HG02943 (cell line): Measurements from ENCODE around the gene GLOD4.
A peak's percentile ranks its signal among the peaks of the same experiment; 100 is the strongest.
"Not testable (repeated sequence)": the region's sequence is repeated elsewhere in the genome, so short reads cannot be mapped to it uniquely, and the experiment has no call there.

ENCODE experiments used
- ATAC-seq: cut with Tn5 transposase; IDR thresholded peaks from one replicate; pipeline ENCODE4 v1.9.1; 2021; ENCODE audit warnings: mild to moderate bottlenecking, low read depth, moderate library complexity; ENCODE audit not compliant: unreplicated experiment

GLOD4 gene

DNA sequence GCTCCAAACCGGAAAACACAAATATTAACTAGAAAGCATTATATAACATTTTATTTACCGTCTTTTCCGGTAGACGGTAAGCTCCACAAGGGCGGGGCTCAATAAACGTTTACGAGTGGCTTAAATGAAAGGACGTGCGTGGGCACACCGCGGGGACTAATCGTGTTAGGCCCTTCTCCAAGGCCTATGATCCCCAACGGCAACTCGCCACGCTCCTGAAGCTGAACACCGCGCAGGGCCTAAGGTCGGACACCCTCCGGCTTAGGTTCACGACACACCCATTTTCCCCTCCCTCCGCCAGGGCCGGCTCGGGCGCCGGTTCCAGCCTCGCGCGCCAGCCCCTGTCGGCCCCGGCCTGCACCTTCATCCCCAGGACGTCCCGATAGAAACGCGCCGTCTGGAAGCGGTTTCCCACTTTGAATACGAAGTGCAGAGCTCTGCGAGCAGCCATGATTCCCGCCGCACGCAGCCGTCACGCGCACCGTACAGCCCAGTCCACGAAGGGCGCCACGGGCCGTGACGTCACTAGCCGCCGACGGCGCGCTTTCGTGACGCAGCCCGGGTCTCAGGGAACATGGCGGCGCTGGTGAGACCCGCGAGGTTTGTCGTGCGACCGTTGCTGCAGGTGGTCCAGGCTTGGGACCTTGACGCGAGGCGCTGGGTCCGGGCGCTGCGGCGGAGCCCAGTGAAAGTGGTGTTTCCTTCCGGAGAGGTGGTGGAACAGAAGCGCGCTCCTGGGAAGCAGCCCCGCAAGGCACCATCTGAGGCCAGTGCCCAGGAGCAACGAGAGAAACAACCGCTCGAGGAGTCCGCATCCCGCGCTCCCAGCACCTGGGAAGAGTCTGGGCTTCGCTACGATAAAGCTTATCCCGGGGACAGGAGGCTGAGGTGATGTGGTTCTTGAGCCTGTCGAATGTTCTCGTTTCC is at the start of gene GLOD4, which contains the start of gene MRM3:
Gene GLOD4, minus strand, starts transcription at position 476 of the 927 bp plus-strand sequence. Its CDS starts 25 bp downstream, at position 451.
Gene MRM3, plus strand, starts transcription at position 549 of the 927 bp plus-strand sequence. Its CDS starts 26 bp downstream, at position 575.
- peak; percentile 78 for ATAC-seq

- no peak for ATAC-seq
These were observed 48.9 kb upstream of the GLOD4 start for GRCh38 chr17:830950-831349.

DNA sequence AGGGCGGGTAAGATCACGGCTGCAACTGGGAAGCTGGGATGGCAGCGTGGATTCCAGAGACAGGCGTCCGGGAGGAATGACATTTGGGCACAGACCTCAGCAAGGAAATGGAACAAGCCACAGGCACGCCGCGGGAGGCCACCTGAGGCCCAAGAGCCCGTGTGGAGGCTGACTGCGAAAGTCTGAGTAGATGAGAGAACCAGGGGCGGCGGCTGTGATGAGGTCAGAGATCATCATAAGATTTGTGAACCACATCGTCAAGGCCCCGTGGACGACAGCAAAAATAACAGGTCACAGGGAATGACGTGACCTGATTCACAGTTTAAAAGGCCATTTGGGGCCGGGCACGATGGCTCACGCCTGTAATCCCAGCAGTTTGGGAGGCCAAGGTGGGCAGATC is 48.3 kb upstream of the GLOD4 start:
- no peak for ATAC-seq

GRCh38 chr17:829614-830013 is 47.5 kb upstream of the GLOD4 start:
- not testable (repeated sequence) for ATAC-seq

DNA sequence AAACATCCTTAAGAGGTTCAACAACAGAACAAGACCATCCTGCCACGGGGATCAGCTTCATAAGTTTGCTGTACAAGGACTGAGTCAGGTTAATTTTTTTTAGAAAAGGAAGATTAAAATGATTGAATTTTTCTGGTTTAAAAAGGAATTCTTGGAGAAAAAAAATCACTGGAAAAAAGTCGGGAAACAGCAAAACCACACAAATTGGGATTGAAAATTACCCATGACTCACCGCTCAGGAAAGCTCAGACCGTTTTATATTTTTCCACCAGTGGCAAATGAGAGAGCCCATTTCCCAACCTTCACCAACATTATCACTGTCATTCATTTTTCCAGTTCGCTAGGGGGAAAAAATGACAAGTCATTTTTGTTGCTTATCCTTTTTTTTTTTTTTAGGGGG is 46.7 kb upstream of the GLOD4 start:
- no peak for ATAC-seq

GRCh38 chr17:826778-827177 is 44.7 kb upstream of the GLOD4 start:
- no peak for ATAC-seq

GRCh38 chr17:825216-825615 is 43.1 kb upstream of the GLOD4 start:
- ATAC-seq, result no peak

DNA sequence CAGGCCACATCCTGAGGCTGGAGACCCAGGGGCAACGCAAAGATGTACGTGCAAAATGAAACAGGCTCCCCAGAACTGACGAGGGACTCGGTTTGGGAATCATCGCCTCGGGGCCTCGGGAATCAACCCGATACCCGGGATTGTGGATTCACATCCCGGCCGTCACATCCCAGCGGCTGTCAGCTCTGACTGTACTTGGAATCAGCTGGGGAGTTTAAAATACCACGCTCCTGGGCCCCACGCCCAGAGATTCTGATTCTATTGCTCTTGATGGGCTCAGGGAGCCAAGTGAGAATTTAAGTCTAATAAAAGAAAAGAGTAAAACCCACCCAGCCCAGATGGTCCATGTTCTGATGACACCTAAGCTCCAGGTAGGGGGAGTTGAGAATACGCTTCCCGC is 42.3 kb upstream of the GLOD4 start:
- ATAC-seq, result no peak

DNA sequence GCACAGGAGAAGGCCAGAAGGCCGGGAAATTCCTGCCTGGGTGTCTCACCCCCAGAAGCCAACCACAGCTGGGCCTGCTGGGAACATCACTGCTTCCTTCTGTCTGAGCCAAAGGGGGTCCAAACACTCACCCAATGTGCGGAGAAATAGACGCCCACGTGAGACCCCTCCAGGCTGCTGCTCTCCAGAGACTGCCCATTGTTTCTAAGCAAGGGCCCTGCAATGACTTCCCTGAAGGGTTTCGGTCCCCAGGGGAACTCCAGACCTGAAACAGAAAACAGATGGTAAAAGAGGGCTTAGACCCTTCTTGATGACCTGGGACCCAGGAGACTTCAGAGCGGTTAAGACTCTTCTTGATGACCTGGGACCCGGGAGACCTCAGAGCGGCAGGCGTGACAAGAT is 41.4 kb upstream of the GLOD4 start:
- ATAC-seq, result no peak

GRCh38 chr17:819251-819650 is 37.2 kb upstream of the GLOD4 start:
- ATAC-seq, result no peak

GRCh38 chr17:814371-814770 is 32.3 kb upstream of the GLOD4 start:
- no peak for ATAC-seq

DNA sequence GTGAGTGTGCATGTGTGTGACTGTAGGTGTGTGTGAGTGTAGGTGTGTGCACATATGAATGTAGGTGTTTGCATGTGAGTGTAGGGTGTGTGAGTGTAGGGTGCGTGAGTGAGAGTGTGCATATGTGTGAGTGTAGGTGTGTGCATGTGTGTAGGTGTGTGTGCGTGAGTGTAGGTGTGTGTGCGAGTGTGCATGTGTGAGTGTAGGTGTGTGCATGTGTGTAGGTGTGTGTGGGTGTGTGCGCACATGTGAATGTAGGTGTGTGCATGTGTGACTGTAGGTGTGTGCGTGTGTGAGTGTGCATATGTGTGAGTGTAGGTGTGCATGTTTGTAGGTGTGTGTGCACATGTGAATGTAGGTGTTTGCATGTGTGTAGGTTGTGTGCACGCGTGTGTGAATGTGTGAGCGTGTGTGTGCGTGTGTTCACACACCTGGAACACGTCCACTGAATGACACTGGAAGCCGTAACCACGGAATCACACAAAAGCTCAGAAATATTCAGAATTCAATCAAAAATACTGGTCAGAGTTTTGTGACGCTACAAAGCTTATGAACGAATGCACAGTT is 30.6 kb upstream of the GLOD4 start:
- no peak for ATAC-seq

DNA sequence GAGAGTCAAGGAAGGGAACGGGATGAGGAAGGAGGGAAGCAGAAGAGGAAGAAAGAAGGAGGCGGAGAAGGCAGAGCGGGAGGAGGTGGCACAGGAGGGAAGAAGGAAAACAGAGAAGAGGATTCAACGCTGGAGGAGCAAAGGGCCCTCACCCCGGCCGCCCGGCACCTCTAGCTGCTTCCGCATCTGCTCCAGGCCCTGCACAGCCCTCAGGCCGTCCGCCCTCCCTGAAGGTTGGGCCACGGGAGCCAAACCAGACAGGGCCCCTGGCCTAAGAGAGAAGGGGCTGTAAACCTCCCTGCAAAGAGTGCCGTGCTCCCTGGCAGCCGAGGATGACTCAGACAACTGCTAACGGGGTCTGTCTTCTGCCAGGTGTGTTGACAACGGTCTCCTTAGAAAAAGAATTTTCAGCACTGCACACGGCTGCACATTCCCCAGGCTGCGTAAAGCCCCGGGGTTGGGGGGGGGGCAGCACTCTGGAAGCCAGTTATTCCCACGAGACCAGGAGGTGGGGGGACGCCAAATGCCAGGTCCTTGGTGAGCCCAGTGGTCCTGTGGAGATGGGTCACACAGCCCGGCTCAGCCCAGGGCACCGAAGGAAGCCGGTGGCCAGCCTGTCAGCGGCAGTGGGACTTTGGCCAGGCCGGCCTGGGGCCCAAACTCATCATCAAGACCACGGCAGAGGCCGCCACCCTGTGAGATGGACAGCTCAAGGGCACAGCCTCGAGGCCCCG is 29.1 kb upstream of the GLOD4 start:
- ATAC-seq, result no peak

- no peak for ATAC-seq
These were observed 25.6 kb upstream of the GLOD4 start for GRCh38 chr17:807523-808294.

DNA sequence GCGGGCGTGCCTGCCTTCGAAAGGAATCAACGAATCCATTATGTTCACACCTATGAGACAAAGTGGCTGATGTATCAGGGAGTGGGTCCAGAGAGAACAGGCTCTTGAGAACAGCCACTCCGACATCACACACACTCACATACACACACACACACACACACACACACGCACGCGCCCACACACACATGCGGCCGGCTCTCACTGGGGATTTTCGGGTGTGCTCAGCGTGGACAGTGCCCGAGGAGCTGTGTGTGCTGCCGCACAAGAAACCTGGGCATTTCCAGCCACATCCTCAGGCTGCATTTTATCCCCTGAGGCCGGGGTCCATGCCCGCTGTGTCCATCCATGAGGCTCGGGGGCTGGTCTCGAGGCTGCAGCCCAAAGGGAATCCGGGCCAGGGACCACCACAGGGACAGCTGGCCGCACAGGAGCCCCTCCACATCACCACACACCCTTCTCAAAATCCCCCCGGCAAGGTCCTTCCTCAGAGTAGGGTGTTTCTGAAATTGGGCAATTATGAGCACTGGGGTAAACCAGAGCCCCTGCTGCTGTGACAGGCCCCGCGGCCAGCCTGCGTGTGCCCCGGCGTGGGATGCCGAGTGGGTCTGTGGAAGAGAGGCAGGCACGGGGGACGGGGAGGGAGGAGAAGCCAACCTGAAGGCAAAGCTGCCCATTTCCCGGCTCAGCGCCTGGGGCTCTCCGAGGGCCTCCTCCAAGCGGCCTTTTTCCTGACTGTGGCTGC is 24.9 kb upstream of the GLOD4 start:
- no peak for ATAC-seq

DNA sequence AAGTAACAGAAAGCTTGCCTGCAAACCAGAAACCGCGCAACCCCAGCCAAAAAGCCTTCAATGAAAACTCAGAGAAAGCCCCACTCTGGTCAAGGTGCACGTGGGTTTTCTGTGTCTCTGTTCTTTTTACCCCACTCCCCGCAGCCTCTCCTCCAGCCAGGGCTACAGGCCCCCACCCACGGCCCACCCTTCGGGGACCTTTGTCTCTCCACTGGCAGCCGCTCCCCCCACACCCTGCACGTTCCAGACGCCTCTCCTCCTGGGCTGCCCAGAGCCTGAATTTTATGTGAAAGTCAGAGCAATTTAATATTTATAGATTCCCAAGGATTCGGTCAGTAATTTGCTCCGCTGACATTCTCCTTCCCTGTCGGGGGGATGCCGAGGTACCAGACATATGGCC is 24.3 kb upstream of the GLOD4 start:
- ATAC-seq, result no peak

DNA sequence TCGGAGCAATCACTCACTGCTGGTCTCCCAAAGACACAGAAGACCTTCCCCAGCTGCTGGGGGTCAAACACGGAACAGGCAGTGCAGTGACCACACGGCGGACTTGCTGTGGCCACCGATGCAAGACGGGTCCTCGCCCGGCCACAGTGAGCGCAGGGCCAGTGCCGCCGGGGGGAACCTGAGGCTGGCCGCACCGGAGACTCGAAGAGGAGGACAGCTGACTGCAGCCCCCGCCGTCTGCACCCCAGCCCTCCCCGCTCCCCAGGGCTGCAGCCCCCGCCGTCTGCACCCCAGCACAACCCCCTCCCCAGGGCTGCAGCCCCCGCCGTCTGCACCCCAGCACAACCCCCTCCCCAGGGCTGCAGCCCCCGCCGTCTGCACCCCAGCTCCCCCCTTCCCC is 23.8 kb upstream of the GLOD4 start:
- not testable (repeated sequence) for ATAC-seq

DNA sequence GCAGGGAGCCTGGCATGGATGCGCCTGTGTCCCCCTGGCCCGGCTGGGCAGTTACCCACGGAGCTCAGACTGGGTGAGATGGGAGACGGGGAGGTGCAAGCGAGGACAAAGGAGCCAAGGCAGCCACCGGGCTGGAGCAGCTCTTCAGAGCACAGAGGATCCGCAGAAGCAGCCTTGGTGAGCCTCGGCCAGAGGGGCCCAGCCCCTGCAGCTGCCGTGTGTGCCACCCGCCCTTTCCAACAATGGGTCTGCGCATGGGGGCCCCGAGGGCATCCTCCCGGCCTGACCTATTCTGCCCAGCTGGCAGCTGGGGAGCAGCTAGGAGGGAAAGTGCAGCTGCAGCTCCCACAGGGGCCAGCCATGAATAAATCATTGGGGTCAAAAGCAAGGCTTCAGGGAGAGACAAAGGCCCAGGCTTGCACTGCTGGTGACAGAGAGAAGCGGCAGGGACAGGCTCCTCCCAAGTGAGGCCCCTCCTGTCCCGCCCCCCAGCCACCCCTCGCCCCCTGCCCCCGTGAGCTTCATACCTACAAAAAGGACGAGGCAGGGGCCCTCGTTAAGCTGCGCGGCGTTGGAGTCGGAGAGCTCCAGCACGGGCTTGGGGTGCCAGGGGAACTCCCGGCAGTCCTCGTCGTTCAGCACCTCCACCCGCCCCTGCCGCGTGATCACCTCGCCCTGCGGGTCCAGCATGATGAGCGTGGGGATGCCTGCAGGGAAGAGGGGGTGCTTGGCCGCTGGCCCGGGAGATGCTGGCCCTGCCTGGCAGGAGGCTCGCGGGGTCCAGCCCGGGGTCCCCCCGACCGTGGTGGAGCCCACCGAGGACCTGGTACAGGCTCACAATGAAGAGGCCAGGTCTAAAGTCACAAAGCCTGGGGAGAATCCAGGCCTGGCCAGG is 22.7 kb upstream of the GLOD4 start:
- no peak for ATAC-seq
